Liver (tissue), 9 donors: ENCODE measurements around the gene SLC25A53. TPM values are rescaled to one million over a fixed set of nuclear protein-coding genes. Genes with fewer than 3 reads are reported as not detected.

Experiments used
- DNase-seq: peaks from one replicate; pipeline ENCODE4 v3.0.0-alpha.2; 2017; ENCODE audit warnings: low spot score
- H3K27ac ChIP-seq, 2 donors: one replicate each; pipeline ENCODE4 v1.7.0; 2013; ENCODE audit warnings: inconsistent platforms in 2 of 2, low read length in 2 of 2, control low read depth in 1 of 2, low read depth in 1 of 2, mild to moderate bottlenecking in 1 of 2
- H3K27me3 ChIP-seq, 4 donors: one replicate each; pipeline versions ENCODE4 v1.6.1 to v1.7.0; 2013; ENCODE audit warnings: low read length in 3 of 4, inconsistent platforms in 1 of 4, mild to moderate bottlenecking in 1 of 4, moderate library complexity in 1 of 4; ENCODE audit not compliant: control insufficient read depth in 4 of 4, insufficient read depth in 4 of 4
- H3K36me3 ChIP-seq, 4 donors: one replicate each; pipeline versions ENCODE4 v1.6.1 to v1.7.0; 2013; ENCODE audit warnings: low read length in 3 of 4, mild to moderate bottlenecking in 3 of 4, low read depth in 1 of 4, moderate library complexity in 1 of 4; ENCODE audit not compliant: control insufficient read depth in 4 of 4, insufficient read depth in 3 of 4
- H3K4me1 ChIP-seq, 4 donors: one replicate each; pipeline versions ENCODE4 v1.6.1 to v1.7.0; 2013; ENCODE audit warnings: low read length in 3 of 4, mild to moderate bottlenecking in 3 of 4, moderate library complexity in 1 of 4; ENCODE audit not compliant: control insufficient read depth in 4 of 4, insufficient read depth in 4 of 4
- H3K4me3 ChIP-seq, 3 donors: one replicate each; pipeline versions ENCODE4 v1.6.1 to v1.7.0; 2013; ENCODE audit warnings: low read length in 3 of 3, control low read depth in 1 of 3, low read depth in 1 of 3, mild to moderate bottlenecking in 1 of 3
- H3K9ac ChIP-seq, 2 donors: one replicate each; pipeline ENCODE4 v1.7.0; 2013; ENCODE audit warnings: low read length in 2 of 2, mild to moderate bottlenecking in 2 of 2, moderate library complexity in 2 of 2, control low read depth in 1 of 2, low read depth in 1 of 2
- H3K9me3 ChIP-seq, 4 donors: one replicate each; pipeline versions ENCODE4 v1.6.1 to v1.7.0; 2013; ENCODE audit warnings: low read length in 3 of 4; ENCODE audit not compliant: control insufficient read depth in 4 of 4
- ATF3 ChIP-seq: IDR thresholded peaks from 2 replicates; pipeline ENCODE4 v1.6.1; 2016; ENCODE audit warnings: antibody characterized with exemption
- EGR1 ChIP-seq, 2 donors: IDR thresholded peaks; 2 replicates each; pipeline ENCODE4 v1.6.1; 2016 to 2018; ENCODE audit warnings: antibody characterized with exemption in 2 of 2, low read depth in 2 of 2
- FOXA1 ChIP-seq: IDR thresholded peaks from 2 replicates; pipeline ENCODE4 v1.6.1; 2016; ENCODE audit warnings: antibody characterized with exemption
- FOXA2 ChIP-seq: IDR thresholded peaks from 2 replicates; pipeline ENCODE4 v1.6.1; 2016; ENCODE audit warnings: antibody characterized with exemption
- GABPA ChIP-seq, 2 donors: IDR thresholded peaks in 1 of 2; conservative IDR thresholded peaks in 1 of 2; 2 replicates each; pipeline ENCODE4 v1.6.1; 2016; ENCODE audit warnings: antibody characterized with exemption in 2 of 2, mild to moderate bottlenecking in 1 of 2, moderate library complexity in 1 of 2
- HNF4A ChIP-seq, 2 donors: conservative IDR thresholded peaks; 2 replicates each; pipeline ENCODE4 v1.6.1; 2016; ENCODE audit warnings: antibody characterized with exemption in 2 of 2, mild to moderate bottlenecking in 2 of 2
- HNF4G ChIP-seq: IDR thresholded peaks from 2 replicates; pipeline ENCODE4 v1.6.1; 2016; ENCODE audit warnings: antibody characterized with exemption
- JUND ChIP-seq, 2 donors: IDR thresholded peaks; 2 replicates each; pipeline ENCODE4 v1.6.1; 2016; ENCODE audit warnings: antibody characterized with exemption in 2 of 2
- MAX ChIP-seq: IDR thresholded peaks from 2 replicates; pipeline ENCODE4 v1.6.1; 2016; ENCODE audit warnings: antibody characterized with exemption
- NR2F2 ChIP-seq: IDR thresholded peaks from 2 replicates; pipeline ENCODE4 v1.6.1; 2016; ENCODE audit warnings: antibody characterized with exemption
- RAD21 ChIP-seq, 2 donors: IDR thresholded peaks; 2 replicates each; pipeline ENCODE4 v1.6.1; 2016; ENCODE audit warnings: antibody characterized with exemption in 2 of 2, mild to moderate bottlenecking in 2 of 2
- REST ChIP-seq: IDR thresholded peaks from 2 replicates; pipeline ENCODE4 v1.6.1; 2016; ENCODE audit warnings: antibody characterized with exemption, mild to moderate bottlenecking
- RXRA ChIP-seq, 2 donors: IDR thresholded peaks; 2 replicates each; pipeline ENCODE4 v1.6.1; 2017 to 2018; ENCODE audit warnings: antibody characterized with exemption in 2 of 2, mild to moderate bottlenecking in 1 of 2
- SP1 ChIP-seq: IDR thresholded peaks from 2 replicates; pipeline ENCODE4 v1.6.1; 2018; ENCODE audit warnings: antibody characterized with exemption, mild to moderate bottlenecking
- TAF1 ChIP-seq: conservative IDR thresholded peaks from 2 replicates; pipeline ENCODE4 v1.6.1; 2016; ENCODE audit warnings: antibody characterized with exemption, mild to moderate bottlenecking
- YY1 ChIP-seq: IDR thresholded peaks from 2 replicates; pipeline ENCODE4 v1.6.1; 2016; ENCODE audit warnings: antibody characterized with exemption, mild to moderate bottlenecking
- WGBS: extraction: QIAGEN DNeasy Blood & Tissue Kit; methylation state at CpG from one replicate; pipeline ENCODE4 v1.1.7; 2013; 5-methylcytosine and 5-hydroxymethylcytosine counted together
- polyA plus RNA-seq, 2 donors: library from polyadenylated mRNA; stranded (reverse) in 1 of 2; unstranded in 1 of 2; fragments of 200-250 nt in 1 of 2; fragments of >200 nt in 1 of 2; fragmentation: Nextera tagmentation in 1 of 2; extraction: Ambion mirVana in 1 of 2; gene quantifications; one replicate each; pipeline versions ENCODE4 v1.2.1 to v1.2.3, GENCODE V29; 2013 to 2015
- total RNA-seq, 2 donors: library from RNA; depleted of rRNA; stranded (reverse); fragments of >200 nt; gene quantifications; one replicate each; pipeline ENCODE4 v1.2.3, GENCODE V29; 2014
- TF ChIP-seq, protein P1 (sequence below): IDR thresholded peaks from 2 replicates; pipeline ENCODE4 v1.6.1; 2016; ENCODE audit warnings: antibody characterized with exemption
- donor health status: healthy.
- donor health status: healthy.
- donor health status: healthy.
- donor health status: healthy.
- donor health status: healthy.

Gene SLC25A53
- total RNA-seq (1 to 10 TPM; 7.9 to 8.5 TPM), polyA plus RNA-seq (1 to 10 TPM; 2.8 to 6.3 TPM)

- Histone ChIP-seq H3K4me1 (peaks cover 1 to 13% (median 11%) of the 10 kb centered on the region in 4 donors), H3K4me3 (peak within 1 kb of the TSS; percentile 63 to 90 (median 68)), H3K27ac (peak within 1 kb of the TSS; percentile 58 to 94), H3K27me3 (no peaks in the 10 kb centered on the region), H3K36me3 (no peaks in the 10 kb centered on the region), H3K9me3 (no peaks in the 10 kb centered on the region), H3K9ac (peak within 1 kb of the TSS; percentile 21 to 51)
- TF ChIP-seq MAX (peak; percentile 53), SP1 (peak; percentile 53), HNF4A (conservative IDR thresholded peaks at IDR 0.05) (peak; percentile 16 to 53), EGR1 (IDR thresholded peaks at IDR 0.05; ENCODE audit: low read depth in 2 of 2) (peak; percentile 82 to 84), NR2F2 (peak; percentile 94), FOXA1 (no peak), JUND (IDR thresholded peaks at IDR 0.05) (no peak), RAD21 (IDR thresholded peaks at IDR 0.05) (no peak), REST (no peak), GABPA (IDR thresholded peaks at IDR 0.05 in 1 of 2, conservative IDR thresholded peaks at IDR 0.05 in 1 of 2) (peak; percentile 77 to 95), TAF1 (peak; percentile 45), RXRA (IDR thresholded peaks at IDR 0.05) (peak; percentile 24 to 45), YY1 (peak; percentile 95)
- TF ChIP-seq, protein P1, sequence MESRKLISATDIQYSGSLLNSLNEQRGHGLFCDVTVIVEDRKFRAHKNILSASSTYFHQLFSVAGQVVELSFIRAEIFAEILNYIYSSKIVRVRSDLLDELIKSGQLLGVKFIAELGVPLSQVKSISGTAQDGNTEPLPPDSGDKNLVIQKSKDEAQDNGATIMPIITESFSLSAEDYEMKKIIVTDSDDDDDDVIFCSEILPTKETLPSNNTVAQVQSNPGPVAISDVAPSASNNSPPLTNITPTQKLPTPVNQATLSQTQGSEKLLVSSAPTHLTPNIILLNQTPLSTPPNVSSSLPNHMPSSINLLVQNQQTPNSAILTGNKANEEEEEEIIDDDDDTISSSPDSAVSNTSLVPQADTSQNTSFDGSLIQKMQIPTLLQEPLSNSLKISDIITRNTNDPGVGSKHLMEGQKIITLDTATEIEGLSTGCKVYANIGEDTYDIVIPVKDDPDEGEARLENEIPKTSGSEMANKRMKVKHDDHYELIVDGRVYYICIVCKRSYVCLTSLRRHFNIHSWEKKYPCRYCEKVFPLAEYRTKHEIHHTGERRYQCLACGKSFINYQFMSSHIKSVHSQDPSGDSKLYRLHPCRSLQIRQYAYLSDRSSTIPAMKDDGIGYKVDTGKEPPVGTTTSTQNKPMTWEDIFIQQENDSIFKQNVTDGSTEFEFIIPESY = no peak
- peak; percentile 76 for DNase-seq
- WGBS = under 1% methylated on average over 44 of the region's 44 CpGs
Observed at GRCh38 chrX:104156630-104157529, at the start of gene SLC25A53. TSS of gene SLC25A53 (minus strand) at chrX:104157009. CDS start at chrX:104105257, 51,752 bp downstream.

GRCh38 chrX:104205548-104205947 is 48.7 kb upstream of the SLC25A53 start:
- 94% methylated on average over 5 of the region's 5 CpGs for WGBS
- peaks cover 0 to 2% (median 0%) of the 10 kb centered on the region in 4 donors for H3K36me3 ChIP-seq
- no peak for TF ChIP-seq REST
- TF ChIP-seq JUND (IDR thresholded peaks at IDR 0.05) = no peak
- no peak for TF ChIP-seq RXRA (IDR thresholded peaks at IDR 0.05)
- no peak for TF ChIP-seq ATF3
- TF ChIP-seq EGR1 (IDR thresholded peaks at IDR 0.05; ENCODE audit: low read depth in 2 of 2) = no peak
- TF ChIP-seq SP1 = no peak
- TF ChIP-seq MAX = no peak
- no peak for TF ChIP-seq HNF4G
- TF ChIP-seq, protein P1 = no peak
- no peak for TF ChIP-seq FOXA2
- TF ChIP-seq GABPA (IDR thresholded peaks at IDR 0.05 in 1 of 2, conservative IDR thresholded peaks at IDR 0.05 in 1 of 2) = no peak
- no peak for TF ChIP-seq RAD21 (IDR thresholded peaks at IDR 0.05)

More at GRCh38 chrX:104205548-104205947, 48.7 kb upstream of the SLC25A53 start:
- Histone ChIP-seq H3K9me3 (no peaks in the 10 kb centered on the region), H3K4me1 (no peaks in the 10 kb centered on the region), H3K27me3 (no peaks in the 10 kb centered on the region), H3K9ac (no peak overlapping the region), H3K4me3 (no peak overlapping the region), H3K27ac (no peak overlapping the region)
- no peak for DNase-seq
